GM18526 (cell line): Measurements from ENCODE around the gene FABP6.

Experiments
- POLR2A ChIP-seq: IDR thresholded peaks from 3 replicates; pipeline ENCODE4 v1.6.1; 2011; ENCODE audit not compliant: insufficient read length; ENCODE audit errors: extremely low read depth

The FABP6 gene

GRCh38 chr5:160229190-160229742 is at the start of gene FABP6:
TSS of gene FABP6 (plus strand) at chr5:160229506. CDS start at chr5:160229558, 52 bp downstream.
- TF ChIP-seq POLR2A = no peak

- TF ChIP-seq POLR2A = no peak
Observed at GRCh38 chr5:160180931-160181330, 48.4 kb upstream of the FABP6 start.

GRCh38 chr5:160181965-160182622 is 47.2 kb upstream of the FABP6 start:
- TF ChIP-seq POLR2A = no peak

GRCh38 chr5:160183075-160183474 is 46.2 kb upstream of the FABP6 start:
- no peak for TF ChIP-seq POLR2A

GRCh38 chr5:160185626-160186360 is 43.5 kb upstream of the FABP6 start:
- TF ChIP-seq POLR2A = no peak

GRCh38 chr5:160186480-160186879 is 42.8 kb upstream of the FABP6 start:
- TF ChIP-seq POLR2A = no peak

- TF ChIP-seq POLR2A = no peak
Observed at GRCh38 chr5:160187091-160187490, 42.2 kb upstream of the FABP6 start.

GRCh38 chr5:160188141-160189015 is 40.9 kb upstream of the FABP6 start:
- TF ChIP-seq POLR2A = no peak

GRCh38 chr5:160192424-160192823 is 36.9 kb upstream of the FABP6 start:
- TF ChIP-seq POLR2A = no peak

GRCh38 chr5:160197341-160198144 is 31.8 kb upstream of the FABP6 start:
- no peak for TF ChIP-seq POLR2A

- no peak for TF ChIP-seq POLR2A
Observed at GRCh38 chr5:160198146-160198545, 31.2 kb upstream of the FABP6 start.

- TF ChIP-seq POLR2A = no peak
Observed at GRCh38 chr5:160198841-160199409, 30.4 kb upstream of the FABP6 start.

GRCh38 chr5:160199410-160199911 is 29.8 kb upstream of the FABP6 start:
- TF ChIP-seq POLR2A = no peak

GRCh38 chr5:160207061-160207460 is 22.2 kb upstream of the FABP6 start:
- TF ChIP-seq POLR2A = no peak
